EL (cell line): ENCODE measurements around the gene TMEM273.

Experiments
- DNase-seq: peaks from one replicate; pipeline ENCODE4 v3.0.0-alpha.2; 2016

The TMEM273 gene

DNA sequence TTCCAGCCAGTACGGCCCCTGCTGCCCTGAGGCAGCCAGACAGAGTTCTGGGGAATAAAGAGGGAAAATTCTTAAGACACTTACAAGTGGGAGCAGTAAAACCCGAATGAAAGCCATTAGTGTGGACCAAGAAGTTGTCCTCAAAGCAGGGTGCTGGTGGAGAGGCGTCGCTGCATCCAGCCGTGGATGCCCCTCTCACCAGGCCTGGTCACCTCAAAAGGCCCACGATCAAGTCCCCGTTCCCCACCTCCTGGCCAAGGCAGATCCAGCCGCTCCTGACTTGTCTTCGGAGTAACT is 73.5 kb downstream of the TMEM273 start:
- DNase-seq: no peak

- DNase-seq: peak; percentile 22
Observed at GRCh38 chr10:49113741-49114141, 74.5 kb downstream of the TMEM273 start.

DNA sequence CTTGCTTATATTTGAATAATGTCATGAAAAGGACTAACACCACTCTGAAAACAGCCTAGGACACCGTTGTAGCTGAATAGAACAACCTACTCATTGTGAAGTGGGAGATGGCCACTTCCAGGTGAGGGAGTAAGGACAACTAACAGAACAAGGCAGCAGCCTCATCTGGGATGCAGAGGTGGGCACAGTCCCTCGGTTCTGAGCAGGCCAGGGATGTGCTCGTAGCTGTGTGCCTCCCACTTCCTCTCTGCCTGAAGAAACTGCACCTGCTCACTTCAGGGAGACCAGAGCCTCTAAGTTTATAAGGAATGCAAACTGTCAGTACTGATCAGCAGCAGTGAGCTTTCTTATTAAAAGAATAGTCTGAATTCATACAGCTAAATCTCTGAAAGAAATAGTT is 75.3 kb downstream of the TMEM273 start:
- no peak for DNase-seq

DNA sequence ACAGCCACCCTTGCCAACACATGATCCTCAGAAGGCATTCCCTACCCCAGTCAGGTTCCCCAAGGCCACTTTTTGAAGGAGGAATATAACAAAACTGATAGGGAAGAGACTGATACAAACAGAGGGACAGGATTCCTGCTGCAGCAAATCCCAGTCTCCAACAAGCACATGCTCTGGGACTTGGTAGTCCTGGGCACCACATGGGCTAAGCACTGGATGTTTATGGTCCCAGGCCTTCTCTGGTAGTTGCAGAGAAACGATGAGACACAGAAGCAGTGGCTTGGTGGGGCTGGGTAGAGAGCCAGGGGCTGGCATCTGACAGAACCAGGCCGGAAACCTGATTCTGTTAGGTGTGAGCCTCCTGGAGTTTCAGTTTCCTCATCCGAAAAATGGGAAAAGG is 76.1 kb downstream of the TMEM273 start:
- no peak for DNase-seq

DNA sequence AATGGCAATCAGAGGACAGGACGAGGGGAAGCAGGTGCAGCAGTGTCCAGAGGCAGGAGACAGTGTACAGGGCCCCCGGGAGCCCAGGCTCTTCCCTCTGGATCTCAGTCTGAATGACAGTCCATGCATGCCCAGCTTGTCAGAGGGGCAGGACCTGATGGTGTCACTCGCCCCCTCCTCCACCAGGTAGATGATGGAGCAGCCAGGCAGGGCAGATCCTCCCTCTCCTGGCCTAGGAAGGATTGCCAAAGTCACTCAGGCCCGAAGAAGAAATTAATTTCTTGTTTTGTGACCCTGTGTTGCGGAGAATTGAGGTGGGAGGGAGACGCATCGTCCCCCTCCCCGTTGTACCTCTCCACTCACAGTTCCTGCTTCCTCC is 76.9 kb downstream of the TMEM273 start:
- no peak for DNase-seq

DNA sequence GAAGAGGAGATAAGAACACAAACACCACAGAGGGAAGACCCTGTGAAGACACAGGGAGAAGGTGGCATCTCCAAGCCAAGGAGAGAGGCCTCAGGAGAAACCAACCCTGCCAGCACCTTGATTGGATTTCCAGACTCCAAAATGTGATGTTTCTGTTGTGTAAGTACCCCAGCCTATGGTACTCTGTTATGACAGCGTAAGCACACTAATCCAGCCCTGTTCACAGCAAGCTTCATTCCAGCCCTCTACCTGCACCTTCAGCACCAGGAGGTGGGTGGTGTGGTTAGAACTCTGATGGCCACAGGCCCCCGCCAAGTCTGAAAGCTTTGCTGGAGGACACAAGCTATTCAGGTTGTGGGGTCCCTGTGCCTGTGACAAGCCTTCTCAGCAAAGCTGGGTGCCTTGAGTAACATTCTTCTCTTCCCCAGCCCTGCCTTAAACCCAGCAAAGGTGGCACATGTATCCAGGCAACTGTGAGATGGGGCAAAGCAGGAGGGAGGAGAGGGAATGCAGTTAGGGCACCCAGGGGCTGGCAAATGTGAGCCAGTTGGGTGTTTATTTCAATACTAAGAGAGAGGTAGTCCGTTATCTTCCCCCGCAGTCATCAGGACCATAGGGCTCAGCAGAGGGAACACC is 77.4 kb downstream of the TMEM273 start:
- DNase-seq: no peak

DNA sequence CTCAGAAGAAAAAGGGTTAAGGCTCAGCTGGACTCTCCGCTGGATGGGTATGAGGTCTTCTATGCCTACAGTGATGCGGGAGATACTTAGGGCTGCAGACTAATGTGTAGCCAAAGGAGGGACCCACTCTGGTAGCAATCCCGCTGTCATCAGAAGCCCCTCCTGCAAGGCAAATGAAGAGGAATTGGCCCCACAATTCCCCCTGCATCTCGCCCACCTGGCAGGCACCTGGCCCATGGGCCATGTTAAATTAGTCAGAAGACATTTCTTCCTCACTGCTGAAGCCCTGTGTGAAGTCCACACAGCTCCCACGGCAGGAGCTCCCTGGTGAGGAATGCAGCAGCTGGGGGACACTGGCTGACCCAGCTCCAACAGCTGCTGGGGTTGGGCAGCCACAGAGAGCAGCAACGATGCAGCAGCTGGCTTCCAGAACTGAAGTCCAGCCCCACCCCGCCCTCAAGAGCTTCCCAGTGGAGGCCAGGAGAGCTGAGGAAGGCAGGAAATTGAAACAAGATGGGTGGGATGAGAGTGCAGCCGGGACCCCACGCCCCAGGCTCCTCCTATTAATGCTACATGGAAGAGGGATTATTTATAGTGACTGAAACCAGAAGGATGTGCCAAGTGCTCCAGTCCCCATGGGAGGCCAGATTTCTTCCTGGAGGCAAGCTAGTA is 78.4 kb downstream of the TMEM273 start:
- peak; percentile 22 for DNase-seq

DNA sequence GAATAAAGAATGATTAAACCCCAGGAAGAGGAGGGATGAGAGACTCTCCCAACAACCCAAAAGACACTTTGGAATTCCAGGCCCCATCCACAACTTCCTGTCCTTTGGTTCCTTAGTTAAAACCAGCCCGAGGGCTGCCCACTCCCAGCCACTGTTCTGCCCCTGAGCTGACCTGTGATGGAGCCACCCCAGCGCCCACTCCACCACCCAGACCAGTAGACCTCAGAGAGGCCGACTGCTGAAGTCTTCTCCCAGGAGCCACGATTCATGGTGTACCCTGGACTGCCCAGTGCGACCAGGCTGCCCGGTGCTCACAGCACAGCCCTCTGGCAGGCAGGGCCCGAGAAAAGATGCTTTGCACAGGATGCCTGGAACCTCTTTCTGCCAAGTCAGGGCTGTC is 79.5 kb downstream of the TMEM273 start:
- DNase-seq: no peak

- DNase-seq: no peak
Observed at GRCh38 chr10:49107887-49108267, 80.3 kb downstream of the TMEM273 start.

DNA sequence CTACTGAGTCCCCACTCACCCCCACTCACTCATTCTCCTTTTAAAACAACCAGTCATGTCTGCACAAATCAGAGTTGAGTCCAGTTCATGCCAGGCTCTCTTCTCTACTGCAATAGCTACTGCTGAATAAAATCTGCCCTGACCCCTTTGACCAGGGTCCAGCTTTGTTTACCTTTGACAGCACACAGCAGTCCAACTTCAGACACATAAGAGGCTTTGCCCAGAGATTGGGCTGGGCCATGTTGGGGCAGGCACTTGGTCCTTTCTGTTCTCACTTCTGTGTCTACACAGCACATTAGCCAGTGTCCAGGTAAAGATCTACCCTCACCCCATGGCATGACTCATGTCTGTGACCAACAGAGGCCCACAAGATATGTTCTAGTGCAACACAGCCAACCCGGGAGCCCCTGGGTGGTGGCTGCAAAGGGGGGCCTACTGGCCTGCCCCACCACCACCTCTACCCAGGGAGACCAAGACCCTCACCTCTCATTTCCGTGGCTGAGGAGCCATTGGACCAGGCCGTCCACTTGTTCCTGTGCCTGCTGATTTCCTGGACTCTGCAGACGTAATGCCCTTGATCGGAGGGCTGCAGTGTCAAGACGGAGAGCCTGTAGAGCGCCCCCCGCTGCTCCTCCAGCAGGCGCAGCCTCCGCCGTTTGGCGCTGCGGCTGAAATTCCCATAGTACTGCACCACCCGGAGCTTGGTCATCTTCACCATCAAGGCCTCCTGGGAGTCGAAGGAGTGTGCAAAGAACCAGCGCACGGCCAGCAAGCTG is 80.9 kb downstream of the TMEM273 start:
- DNase-seq: no peak

DNA sequence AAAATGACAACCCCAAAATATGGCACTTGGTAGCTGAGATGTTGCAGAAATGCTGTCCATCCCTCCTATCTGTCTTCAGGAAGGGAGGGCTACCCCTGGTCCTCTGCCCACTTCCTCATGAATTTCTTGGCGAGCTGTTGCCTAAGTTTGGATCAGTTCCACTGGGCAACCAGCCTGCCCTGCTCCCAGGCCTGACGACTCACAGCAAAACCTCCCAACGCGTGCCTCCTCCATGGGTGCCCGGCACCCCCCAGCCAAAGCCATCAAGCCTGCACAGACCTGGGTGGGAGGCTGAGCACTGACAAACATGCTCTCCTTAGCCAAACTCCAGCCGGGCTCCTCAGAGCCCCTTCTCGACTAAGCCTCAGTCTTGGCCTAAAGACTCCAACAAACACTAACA is 81.7 kb downstream of the TMEM273 start:
- DNase-seq: no peak

GRCh38 chr10:49105076-49105475 is 83.1 kb downstream of the TMEM273 start:
- DNase-seq: no peak
